PC-9 (cell line): ENCODE measurements around the gene VWA7.
"Not testable (repeated sequence)": the region's sequence is repeated elsewhere in the genome, so short reads cannot be mapped to it uniquely, and the experiment has no call there.

ENCODE experiments used
- CTCF ChIP-seq: fragments of 200-600 bp; sonication (generic); conservative IDR thresholded peaks from 2 replicates; pipeline ENCODE4 v1.6.1; 2017; ENCODE audit warnings: mixed run types, antibody characterized with exemption, mild to moderate bottlenecking, moderate library complexity
- EZH2 ChIP-seq: fragments of 200-600 bp; sonication (generic); IDR thresholded peaks from 2 replicates; pipeline ENCODE4 v1.8.0; 2017; ENCODE audit warnings: antibody characterized with exemption, low read depth

- not testable (repeated sequence) for TF ChIP-seq CTCF, EZH2
Observed at GRCh38 chr6:31817929-31818511, 40.9 kb upstream of the VWA7 start.
